Loucy (cell line): ENCODE measurements around the gene LAP3.

Source experiments
- H2AFZ ChIP-seq: fragments of 200-600 bp; sonication (generic); 2 replicates; pipeline ENCODE4 v1.6.0; 2016; ENCODE audit warnings: antibody characterized with exemption, mild to moderate bottlenecking, low read length, moderate library complexity
- H3F3A ChIP-seq: fragments of 200-600 bp; 2 replicates; pipeline ENCODE4 v1.6.0; 2016; ENCODE audit warnings: antibody characterized with exemption, low read depth, mild to moderate bottlenecking
- H3K27me3 ChIP-seq: fragments of 200-600 bp; sonication (generic); 2 replicates; pipeline ENCODE4 v1.6.1; 2014; ENCODE audit warnings: low read length, mild to moderate bottlenecking; ENCODE audit not compliant: insufficient read depth, poor library complexity, severe bottlenecking
- H3K36me3 ChIP-seq: fragments of 200-600 bp; sonication (generic); 2 replicates; pipeline ENCODE4 v1.6.1; 2016; ENCODE audit warnings: low read length; ENCODE audit not compliant: insufficient read depth
- H3K4me1 ChIP-seq: fragments of 200-600 bp; sonication (generic); 2 replicates; pipeline ENCODE4 v1.5.1; 2014; ENCODE audit warnings: low read length, mild to moderate bottlenecking; ENCODE audit not compliant: insufficient read depth, poor library complexity, severe bottlenecking
- H3K4me2 ChIP-seq: fragments of 200-600 bp; sonication (generic); 2 replicates; pipeline ENCODE4 v1.6.0; 2014; ENCODE audit warnings: antibody characterized with exemption, low read length, low read depth, mild to moderate bottlenecking; ENCODE audit not compliant: poor library complexity, severe bottlenecking
- H3K4me3 ChIP-seq: fragments of 200-600 bp; sonication (generic); 2 replicates; pipeline ENCODE4 v1.5.1; 2014; ENCODE audit warnings: low read length, mild to moderate bottlenecking, mixed read lengths; ENCODE audit not compliant: poor library complexity, severe bottlenecking
- H3K79me2 ChIP-seq: fragments of 200-600 bp; sonication (generic); 2 replicates; pipeline ENCODE4 v1.6.1; 2014; ENCODE audit warnings: low read length; ENCODE audit not compliant: insufficient read depth
- H3K9ac ChIP-seq: fragments of 200-600 bp; sonication (generic); 2 replicates; pipeline ENCODE4 v1.6.0; 2014; ENCODE audit warnings: mild to moderate bottlenecking, low read depth, low read length, moderate library complexity; ENCODE audit not compliant: poor library complexity, severe bottlenecking
- H3K9me2 ChIP-seq: fragments of 200-600 bp; sonication (generic); replicated peaks from 2 replicates; pipeline ENCODE4 v1.6.1; 2016; ENCODE audit warnings: low read depth, low read length, mixed read lengths
- H3K9me3 ChIP-seq: fragments of 200-600 bp; sonication (generic); 2 replicates; pipeline ENCODE4 v1.6.1; 2014; ENCODE audit warnings: mild to moderate bottlenecking, antibody characterized with exemption, low read length, low read depth; ENCODE audit not compliant: insufficient read depth
- H4K20me1 ChIP-seq: fragments of 200-600 bp; sonication (generic); 2 replicates; pipeline ENCODE4 v1.6.0; 2014; ENCODE audit warnings: antibody characterized with exemption, low read length, mild to moderate bottlenecking; ENCODE audit not compliant: insufficient read depth, poor library complexity, severe bottlenecking
- EZH2phosphoT487 ChIP-seq: fragments of 200-600 bp; IDR thresholded peaks from 2 replicates; pipeline ENCODE4 v1.6.1; 2018; ENCODE audit warnings: antibody characterized with exemption, mild to moderate bottlenecking, moderate library complexity, borderline replicate concordance
- TF ChIP-seq, protein P1 (sequence below): fragments of 200-600 bp; sonication (generic); conservative IDR thresholded peaks from 2 replicates; pipeline ENCODE4 v1.5.1; 2014; ENCODE audit warnings: mild to moderate bottlenecking, antibody characterized with exemption, low read length

LAP3 gene

DNA sequence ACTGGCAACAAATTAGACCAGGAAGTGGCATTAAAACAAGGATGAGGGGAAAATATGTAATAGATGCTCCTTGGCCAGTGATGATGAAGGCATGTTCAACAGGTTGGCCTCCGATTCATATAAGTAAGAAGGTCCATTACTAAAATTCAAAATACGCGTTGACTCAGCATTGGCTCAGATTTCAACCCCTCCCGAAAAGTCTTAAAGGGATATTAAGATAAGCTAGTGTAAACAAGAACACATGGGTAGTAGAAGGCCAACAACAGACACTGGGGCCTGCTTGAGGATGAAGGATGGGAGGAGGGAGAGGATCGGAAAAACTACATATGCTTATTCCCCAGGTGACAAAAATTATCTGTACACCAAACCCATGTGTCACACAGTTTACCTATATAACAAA is 19.1 kb upstream of the LAP3 start:
- H3F3A ChIP-seq: no peaks in the 10 kb centered on the region
- no peak overlapping the region for H3K4me3 ChIP-seq
- no peak overlapping the region for H3K9ac ChIP-seq
- H3K9me3 ChIP-seq: no peaks in the 10 kb centered on the region
- TF ChIP-seq, protein P1, sequence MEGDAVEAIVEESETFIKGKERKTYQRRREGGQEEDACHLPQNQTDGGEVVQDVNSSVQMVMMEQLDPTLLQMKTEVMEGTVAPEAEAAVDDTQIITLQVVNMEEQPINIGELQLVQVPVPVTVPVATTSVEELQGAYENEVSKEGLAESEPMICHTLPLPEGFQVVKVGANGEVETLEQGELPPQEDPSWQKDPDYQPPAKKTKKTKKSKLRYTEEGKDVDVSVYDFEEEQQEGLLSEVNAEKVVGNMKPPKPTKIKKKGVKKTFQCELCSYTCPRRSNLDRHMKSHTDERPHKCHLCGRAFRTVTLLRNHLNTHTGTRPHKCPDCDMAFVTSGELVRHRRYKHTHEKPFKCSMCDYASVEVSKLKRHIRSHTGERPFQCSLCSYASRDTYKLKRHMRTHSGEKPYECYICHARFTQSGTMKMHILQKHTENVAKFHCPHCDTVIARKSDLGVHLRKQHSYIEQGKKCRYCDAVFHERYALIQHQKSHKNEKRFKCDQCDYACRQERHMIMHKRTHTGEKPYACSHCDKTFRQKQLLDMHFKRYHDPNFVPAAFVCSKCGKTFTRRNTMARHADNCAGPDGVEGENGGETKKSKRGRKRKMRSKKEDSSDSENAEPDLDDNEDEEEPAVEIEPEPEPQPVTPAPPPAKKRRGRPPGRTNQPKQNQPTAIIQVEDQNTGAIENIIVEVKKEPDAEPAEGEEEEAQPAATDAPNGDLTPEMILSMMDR: no peak
- TF ChIP-seq EZH2phosphoT487: no peak
- H2AFZ ChIP-seq: no peak overlapping the region
- no peaks in the 10 kb centered on the region for H3K36me3 ChIP-seq
- H4K20me1 ChIP-seq: no peaks in the 10 kb centered on the region
- no peaks in the 10 kb centered on the region for H3K79me2 ChIP-seq
- no peaks in the 10 kb centered on the region for H3K9me2 ChIP-seq
- no peak overlapping the region for H3K4me2 ChIP-seq
- no peaks in the 10 kb centered on the region for H3K27me3 ChIP-seq
- no peaks in the 10 kb centered on the region for H3K4me1 ChIP-seq

- H3K4me1 ChIP-seq: no peaks in the 10 kb centered on the region
- no peak overlapping the region for H2AFZ ChIP-seq
- no peaks in the 10 kb centered on the region for H4K20me1 ChIP-seq
- no peak overlapping the region for H3K9ac ChIP-seq
- no peaks in the 10 kb centered on the region for H3K27me3 ChIP-seq
- H3K4me3 ChIP-seq: no peak overlapping the region
- TF ChIP-seq, protein P1: no peak
- no peak for TF ChIP-seq EZH2phosphoT487
- no peaks in the 10 kb centered on the region for H3F3A ChIP-seq
- no peaks in the 10 kb centered on the region for H3K36me3 ChIP-seq
- no peak overlapping the region for H3K4me2 ChIP-seq
- no peaks in the 10 kb centered on the region for H3K9me3 ChIP-seq
- no peaks in the 10 kb centered on the region for H3K79me2 ChIP-seq
- H3K9me2 ChIP-seq: no peaks in the 10 kb centered on the region
Measured at GRCh38 chr4:17558941-17559708, 17.9 kb upstream of the LAP3 start.

DNA sequence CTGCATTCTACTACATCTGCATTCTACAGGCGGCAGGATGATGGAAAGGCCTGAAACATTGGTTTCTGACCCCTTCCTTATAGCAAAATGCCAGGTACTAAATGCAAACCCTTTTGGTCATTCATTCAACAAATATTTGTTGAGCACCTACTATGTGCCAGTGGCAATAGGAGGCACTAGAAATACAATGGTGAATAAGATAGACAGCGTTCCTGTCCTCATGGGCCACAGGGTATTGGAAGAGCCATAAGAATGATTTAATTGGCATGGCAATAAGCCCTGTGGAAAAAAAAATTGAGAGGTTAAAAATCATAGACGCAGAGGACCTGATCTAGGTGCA is 17.3 kb upstream of the LAP3 start:
- no peak overlapping the region for H3K9ac ChIP-seq
- H3K9me3 ChIP-seq: no peaks in the 10 kb centered on the region
- no peaks in the 10 kb centered on the region for H3K9me2 ChIP-seq
- no peaks in the 10 kb centered on the region for H3K36me3 ChIP-seq
- no peaks in the 10 kb centered on the region for H3K27me3 ChIP-seq
- H3K4me1 ChIP-seq: no peaks in the 10 kb centered on the region
- no peak overlapping the region for H2AFZ ChIP-seq
- TF ChIP-seq, protein P1: no peak
- no peaks in the 10 kb centered on the region for H4K20me1 ChIP-seq
- H3K79me2 ChIP-seq: no peaks in the 10 kb centered on the region
- H3F3A ChIP-seq: no peaks in the 10 kb centered on the region
- no peak overlapping the region for H3K4me3 ChIP-seq
- no peak overlapping the region for H3K4me2 ChIP-seq
